Measurements from ENCODE around the gene TRAPPC12. TPM values are rescaled to one million over a fixed set of nuclear protein-coding genes. Genes with fewer than 3 reads are reported as not detected.
"Not testable (repeated sequence)": the region's sequence is repeated elsewhere in the genome, so short reads cannot be mapped to it uniquely, and the experiment has no call there.

Gene TRAPPC12
- total RNA-seq, 6 donors from 2014 or later = 68.1 to 307 (median 91.5) TPM

DNA sequence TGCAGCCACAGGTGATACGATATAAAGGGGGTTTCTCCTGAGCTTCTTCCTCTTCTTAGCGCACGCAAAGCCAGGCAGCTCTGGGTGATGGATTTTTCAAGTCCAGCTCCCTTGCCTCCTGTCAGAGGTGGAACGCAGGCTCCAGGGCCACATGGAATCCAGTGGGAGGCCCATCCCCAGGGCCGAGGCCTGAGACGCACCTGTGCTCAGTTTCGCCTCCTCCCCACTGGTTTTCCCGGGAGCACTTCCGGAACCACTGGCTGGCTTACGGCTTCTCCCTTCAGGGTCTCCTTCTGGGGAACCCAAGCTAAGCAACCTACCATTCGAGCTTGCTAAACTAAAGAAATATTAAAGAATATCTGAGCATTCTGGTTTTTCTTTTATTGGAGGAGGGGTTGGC is 63.6 kb downstream of the TRAPPC12 start:
- 92 to 98% methylated on average over 11 of the region's 11 CpGs for WGBS, 2 donors
- Histone ChIP-seq H3K4me1 (peaks cover 0 to 8% (median 4%) of the 10 kb centered on the region in 4 donors), H3K27ac (no peak overlapping the region), H3K36me3 (peaks cover 21 to 45% (median 35%) of the 10 kb centered on the region in 4 donors), H3K27me3 (no peaks in the 10 kb centered on the region), H3K9me3 (no peaks in the 10 kb centered on the region), H3K4me3 (no peak overlapping the region)
- no peak for ATAC-seq (ENCODE audit: low FRiP score in 2 of 2)
- TF ChIP-seq POLR2A (IDR thresholded peaks at IDR 0.05) (no peak), POLR2AphosphoS5 (IDR thresholded peaks at IDR 0.05) (no peak), EP300 (IDR thresholded peaks at IDR 0.05) (no peak)
- TF ChIP-seq, protein P1, sequence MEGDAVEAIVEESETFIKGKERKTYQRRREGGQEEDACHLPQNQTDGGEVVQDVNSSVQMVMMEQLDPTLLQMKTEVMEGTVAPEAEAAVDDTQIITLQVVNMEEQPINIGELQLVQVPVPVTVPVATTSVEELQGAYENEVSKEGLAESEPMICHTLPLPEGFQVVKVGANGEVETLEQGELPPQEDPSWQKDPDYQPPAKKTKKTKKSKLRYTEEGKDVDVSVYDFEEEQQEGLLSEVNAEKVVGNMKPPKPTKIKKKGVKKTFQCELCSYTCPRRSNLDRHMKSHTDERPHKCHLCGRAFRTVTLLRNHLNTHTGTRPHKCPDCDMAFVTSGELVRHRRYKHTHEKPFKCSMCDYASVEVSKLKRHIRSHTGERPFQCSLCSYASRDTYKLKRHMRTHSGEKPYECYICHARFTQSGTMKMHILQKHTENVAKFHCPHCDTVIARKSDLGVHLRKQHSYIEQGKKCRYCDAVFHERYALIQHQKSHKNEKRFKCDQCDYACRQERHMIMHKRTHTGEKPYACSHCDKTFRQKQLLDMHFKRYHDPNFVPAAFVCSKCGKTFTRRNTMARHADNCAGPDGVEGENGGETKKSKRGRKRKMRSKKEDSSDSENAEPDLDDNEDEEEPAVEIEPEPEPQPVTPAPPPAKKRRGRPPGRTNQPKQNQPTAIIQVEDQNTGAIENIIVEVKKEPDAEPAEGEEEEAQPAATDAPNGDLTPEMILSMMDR (IDR thresholded peaks at IDR 0.05) = no peak
- no peak for DNase-seq

DNA sequence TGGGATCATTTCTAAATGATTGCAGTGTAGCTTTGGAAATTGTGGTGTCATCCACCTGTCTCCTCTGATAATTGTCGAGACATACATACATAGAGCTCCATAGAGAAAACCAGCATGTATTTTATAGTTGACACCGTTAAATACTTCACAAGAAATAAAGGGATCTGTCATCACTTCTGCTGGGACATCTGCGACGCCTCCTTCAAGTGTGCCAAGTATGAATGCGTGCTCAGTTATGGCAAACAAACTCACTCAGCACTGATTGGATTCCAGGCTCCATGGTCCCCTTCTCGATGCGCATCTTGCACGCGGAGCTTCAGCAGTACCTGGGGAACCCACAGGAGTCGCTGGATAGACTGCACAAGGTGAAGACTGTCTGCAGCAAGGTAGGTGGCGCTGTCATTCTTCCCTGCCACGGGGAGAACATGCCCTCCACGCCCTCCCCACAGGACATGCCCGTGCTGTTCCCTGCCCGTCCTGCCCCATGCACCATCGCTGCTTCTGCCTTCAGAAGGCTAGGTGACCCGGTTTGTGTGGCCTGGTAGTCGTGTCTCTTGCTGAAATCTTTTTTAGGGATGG is 64.1 kb downstream of the TRAPPC12 start:
- no peak for DNase-seq
- Histone ChIP-seq H3K4me1 (peaks cover 0 to 9% (median 5%) of the 10 kb centered on the region in 4 donors), H3K27me3 (no peaks in the 10 kb centered on the region), H3K36me3 (peaks cover 21 to 48% (median 37%) of the 10 kb centered on the region in 4 donors), H3K27ac (no peak overlapping the region), H3K4me3 (no peak overlapping the region), H3K9me3 (no peaks in the 10 kb centered on the region)
- ATAC-seq (ENCODE audit: low FRiP score in 2 of 2) = no peak
- 93% methylated on average over 18 of the region's 18 CpGs for WGBS, 2 donors
- TF ChIP-seq, protein P1 (IDR thresholded peaks at IDR 0.05) = no peak
- TF ChIP-seq EP300 (IDR thresholded peaks at IDR 0.05) = no peak
- TF ChIP-seq POLR2AphosphoS5 (IDR thresholded peaks at IDR 0.05) = no peak
- TF ChIP-seq POLR2A (IDR thresholded peaks at IDR 0.05) = no peak

DNA sequence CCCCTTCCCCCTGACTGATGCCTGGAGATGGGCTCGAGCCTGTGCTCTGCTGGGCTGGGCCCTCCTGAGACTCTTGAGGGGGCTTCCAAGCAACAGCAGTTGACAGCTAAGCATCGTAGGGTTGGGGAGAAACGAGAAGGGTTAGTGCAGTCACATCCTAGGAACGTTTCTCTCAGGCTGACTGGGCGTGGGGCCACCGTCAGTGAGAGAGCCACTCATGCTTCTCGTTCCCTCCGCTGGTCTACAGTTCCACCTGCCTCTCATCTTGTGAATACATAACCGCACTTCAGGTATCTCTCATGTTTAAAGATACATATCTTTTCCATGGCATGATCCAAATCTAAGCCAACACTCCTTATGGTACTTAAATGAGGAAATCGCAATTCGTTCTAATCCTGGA is 66.4 kb downstream of the TRAPPC12 start:
- DNase-seq (no peak), ATAC-seq (ENCODE audit: low FRiP score in 2 of 2) (no peak)
- TF ChIP-seq POLR2A (IDR thresholded peaks at IDR 0.05) (no peak), POLR2AphosphoS5 (IDR thresholded peaks at IDR 0.05) (no peak), EP300 (IDR thresholded peaks at IDR 0.05) (no peak)
- TF ChIP-seq, protein P1 (IDR thresholded peaks at IDR 0.05) = no peak
- 86 to 93% methylated on average over 11 of the region's 11 CpGs for WGBS, 2 donors
- Histone ChIP-seq H3K4me1 (peaks cover 0 to 6% (median 4%) of the 10 kb centered on the region in 4 donors), H3K4me3 (no peak overlapping the region), H3K9me3 (no peaks in the 10 kb centered on the region), H3K27me3 (no peaks in the 10 kb centered on the region), H3K36me3 (peaks cover 21 to 62% (median 43%) of the 10 kb centered on the region in 4 donors), H3K27ac (no peak overlapping the region)

DNA sequence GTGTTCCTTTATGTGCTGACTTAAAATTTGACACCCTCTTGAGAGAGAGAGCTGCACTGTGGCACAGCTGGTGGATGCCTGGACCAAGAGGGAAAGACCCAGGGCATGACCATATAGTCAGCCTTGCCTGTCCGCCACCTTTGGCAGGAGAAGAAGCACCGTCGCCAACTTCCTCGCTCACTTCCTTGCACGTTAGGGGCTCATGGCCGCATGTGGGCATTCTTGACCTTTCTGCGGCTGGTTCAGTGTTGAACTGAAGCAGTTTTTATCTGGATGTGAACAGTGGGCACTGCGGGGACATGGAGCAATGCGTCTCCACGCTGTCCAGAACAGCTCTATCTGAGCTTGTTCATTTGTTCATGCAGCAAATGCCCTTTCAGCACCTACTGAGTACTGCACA is 66.9 kb downstream of the TRAPPC12 start:
- no peaks in the 10 kb centered on the region for H3K9me3 ChIP-seq
- peaks cover 0 to 6% (median 2%) of the 10 kb centered on the region in 4 donors for H3K4me1 ChIP-seq
- WGBS, 2 donors = 94% methylated on average over 10 of the region's 10 CpGs
- ATAC-seq (ENCODE audit: low FRiP score in 2 of 2) (no peak), DNase-seq (no peak)
- TF ChIP-seq, protein P1 (IDR thresholded peaks at IDR 0.05) = no peak
- TF ChIP-seq EP300 (IDR thresholded peaks at IDR 0.05) (no peak), POLR2A (IDR thresholded peaks at IDR 0.05) (no peak), POLR2AphosphoS5 (IDR thresholded peaks at IDR 0.05) (no peak)
- H3K27ac ChIP-seq = no peak overlapping the region
- H3K4me3 ChIP-seq = no peak overlapping the region
- no peaks in the 10 kb centered on the region for H3K27me3 ChIP-seq
- H3K36me3 ChIP-seq = peaks cover 21 to 62% (median 45%) of the 10 kb centered on the region in 4 donors

DNA sequence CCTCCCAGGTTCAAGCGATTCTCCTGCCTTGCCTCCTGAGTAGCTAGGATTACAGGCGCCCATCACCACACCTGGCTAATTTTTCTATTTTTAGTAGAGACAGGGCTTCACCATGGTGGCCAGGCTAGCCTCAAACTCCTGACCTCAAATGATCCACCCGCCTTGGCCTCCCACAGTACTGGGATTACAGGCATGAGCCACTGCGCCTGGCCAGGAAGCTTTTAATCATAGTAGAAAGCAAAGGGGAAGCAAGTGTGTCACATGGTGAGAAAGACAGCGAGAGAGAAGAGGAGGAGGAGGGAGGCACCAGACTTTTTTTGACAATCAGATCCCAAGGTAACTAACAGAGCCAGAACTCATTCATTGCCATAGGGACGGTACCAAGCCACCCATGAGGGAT is 67.7 kb downstream of the TRAPPC12 start:
- not testable (repeated sequence) for H3K9me3 ChIP-seq; H3K4me3 ChIP-seq; H3K4me1 ChIP-seq; ATAC-seq (ENCODE audit: low FRiP score in 2 of 2); DNase-seq; H3K27me3 ChIP-seq
- peak overlapping the region in 1 of 4 donors; percentile 57 for H3K27ac ChIP-seq
- WGBS, 2 donors = 71 to 91% methylated on average over 6 of the region's 6 CpGs
- H3K36me3 ChIP-seq = peaks cover 21 to 65% (median 46%) of the 10 kb centered on the region in 4 donors
